Measurements from ENCODE around the gene SMU1.

- no peak for TF ChIP-seq CTCF (IDR thresholded peaks at IDR 0.05; ENCODE audit: extremely low read depth in 1 of 2, insufficient read depth in 1 of 2, low read depth in 1 of 2, low read length in 2 of 2)
- TF ChIP-seq EZH2 (IDR thresholded peaks at IDR 0.05; ENCODE audit: borderline replicate concordance, low read depth, low read length, severe bottlenecking) = no peak
- no peak for TF ChIP-seq POLR2A (IDR thresholded peaks at IDR 0.05; ENCODE audit: low read depth, low read length)
- TF ChIP-seq MAX (IDR thresholded peaks at IDR 0.05; ENCODE audit: insufficient read depth, insufficient read length) = no peak
- no peak for TF ChIP-seq POLR2AphosphoS5 (IDR thresholded peaks at IDR 0.05; ENCODE audit: insufficient read depth, low read depth, low read length)
- no peak for TF ChIP-seq JUN (IDR thresholded peaks at IDR 0.05; ENCODE audit: borderline replicate concordance, insufficient read depth, insufficient read length, low read depth)
Observed at GRCh38 chr9:32991897-32992594, 84.4 kb downstream of the SMU1 start.

Data from endothelial cell of umbilical vein (primary cell).